ENCODE data around the gene PCDHB2. TPM values are rescaled to one million over a fixed set of nuclear protein-coding genes. Genes with fewer than 3 reads are reported as not detected.

PCDHB2 gene
- 1.9 TPM in 2 replicates for total RNA-seq

GRCh38 chr5:141094481-141095262 is at the start of gene PCDHB2:
Gene PCDHB2 (plus strand): TSS chr5:141094615. CDS start chr5:141094791, 176 bp downstream.

GRCh38 chr5:141050622-141051520 is 43.5 kb upstream of the PCDHB2 start, which contains the start of gene PCDHB1:
Gene PCDHB1 (plus strand): TSS chr5:141051374. CDS start chr5:141051471, 97 bp downstream.

GRCh38 chr5:141100243-141100805 is 5.9 kb downstream of the PCDHB2 start, which contains the start of gene PCDHB3:
Gene PCDHB3 (plus strand): TSS chr5:141100473. CDS start chr5:141100650, 177 bp downstream.

GRCh38 chr5:141121563-141121962 is 27.1 kb downstream of the PCDHB2 start, which contains the start of gene PCDHB4:
Gene PCDHB4 (plus strand): TSS chr5:141121818. CDS start chr5:141121999, 181 bp downstream.

GRCh38 chr5:141135030-141135717 is 40.8 kb downstream of the PCDHB2 start, which contains the start of gene PCDHB5:
Gene PCDHB5 (plus strand): TSS chr5:141135206. CDS start chr5:141135435, 229 bp downstream.

Other genes starting within 250 kb of the PCDHB2 start
- 0.05 TPM in 1 of 2 replicates, not detected in the other for gene PCDHA9, start 246.2 kb upstream of the PCDHB2 start, total RNA-seq
- 0.06 and 0.59 TPM in 2 replicates for gene PCDHA10, start 238.7 kb upstream of the PCDHB2 start, total RNA-seq
- not detected in 2 replicates for gene PCDHA11, start 225.7 kb upstream of the PCDHB2 start, total RNA-seq
- 0.06 and 0.34 TPM in 2 replicates for gene PCDHA12, start 219.3 kb upstream of the PCDHB2 start, total RNA-seq
- 0.39 TPM in 1 of 2 replicates, not detected in the other for gene PCDHA13, start 212.5 kb upstream of the PCDHB2 start, total RNA-seq
- 0.25 TPM in 1 of 2 replicates, not detected in the other for gene PCDHAC1, start 168.3 kb upstream of the PCDHB2 start, total RNA-seq
- gene PCDHAC2, start 128.1 kb upstream of the PCDHB2 start, total RNA-seq: 0.12 and 0.15 TPM in 2 replicates
- not detected in 2 replicates for gene PCDHB1, start 43.2 kb upstream of the PCDHB2 start, total RNA-seq
- 0.34 and 1.1 TPM in 2 replicates for gene PCDHB3, start 5.9 kb downstream of the PCDHB2 start, total RNA-seq
- 0.64 and 0.75 TPM in 2 replicates for gene PCDHB4, start 27.2 kb downstream of the PCDHB2 start, total RNA-seq
- gene PCDHB5, start 40.6 kb downstream of the PCDHB2 start, total RNA-seq: 1.1 and 2.2 TPM in 2 replicates
- 0.06 and 0.39 TPM in 2 replicates for gene PCDHB6, start 55.4 kb downstream of the PCDHB2 start, total RNA-seq
- 1.2 and 1.3 TPM in 2 replicates for gene PCDHB7, start 78.0 kb downstream of the PCDHB2 start, total RNA-seq
- gene PCDHB8, start 83.2 kb downstream of the PCDHB2 start, total RNA-seq: 0.12 and 1.1 TPM in 2 replicates
- gene PCDHB16, start 87.8 kb downstream of the PCDHB2 start, total RNA-seq: 0.81 and 1.0 TPM in 2 replicates
- 0.56 and 1.0 TPM in 2 replicates for gene PCDHB9, start 92.5 kb downstream of the PCDHB2 start, total RNA-seq
- gene PCDHB10, start 97.7 kb downstream of the PCDHB2 start, total RNA-seq: 0.56 and 1.2 TPM in 2 replicates
- gene PCDHB11, start 105.0 kb downstream of the PCDHB2 start, total RNA-seq: 0.34 and 0.62 TPM in 2 replicates
- 0.29 and 0.56 TPM in 2 replicates for gene PCDHB12, start 114.1 kb downstream of the PCDHB2 start, total RNA-seq
- gene PCDHB13, start 119.3 kb downstream of the PCDHB2 start, total RNA-seq: 1.4 and 1.7 TPM in 2 replicates
- gene PCDHB14, start 128.7 kb downstream of the PCDHB2 start, total RNA-seq: 1.2 and 2.5 TPM in 2 replicates
- 1.6 and 1.7 TPM in 2 replicates for gene PCDHB15, start 150.8 kb downstream of the PCDHB2 start, total RNA-seq
- gene SLC25A2, start 209.4 kb downstream of the PCDHB2 start, total RNA-seq: 0.12 TPM in 1 of 2 replicates, not detected in the other
- 47.1 and 52.2 TPM in 2 replicates for gene TAF7, start 226.2 kb downstream of the PCDHB2 start, total RNA-seq
- gene PCDHGA1, start 235.9 kb downstream of the PCDHB2 start, total RNA-seq: 0.19 and 1.3 TPM in 2 replicates
- gene PCDHGA2, start 244.1 kb downstream of the PCDHB2 start, total RNA-seq: 3.5 and 5.2 TPM in 2 replicates
- 5.1 and 8.1 TPM in 2 replicates for gene PCDHGA3, start 249.2 kb downstream of the PCDHB2 start, total RNA-seq

All from cardiac ventricle fibroblast (primary cell).